Right ventricle myocardium inferior (tissue), 1 donor: Measurements from ENCODE around the gene ULK4. TPM values are rescaled to one million over a fixed set of nuclear protein-coding genes. Genes with fewer than 3 reads are reported as not detected.

Source experiments
- ATAC-seq: fragments of 200-7000 bp; cut with Tn5 transposase; one replicate; pipeline ENCODE4 v1.9.1; 2020; ENCODE audit warnings: mild to moderate bottlenecking, moderate library complexity
- DNase-seq: peaks from one replicate; pipeline ENCODE4 v3.0.0; 2021; ENCODE audit errors: missing footprints
- intact Hi-C: fragments of 100-400 bp; cut with DNase I; formaldehyde crosslinking; loops from one replicate; pipeline ENCODE4 v1.11.0; 2022
- total RNA-seq: library from RNA; stranded (reverse); fragmentation: NEBNext Ultra II Directional; extraction: Animal tissue kit (Norgen Biotek cat#: 25700); gene quantifications from one replicate; pipeline ENCODE4 v1.2.1, GENCODE V29; 2021
- donor health status: DM: no; HTN: yes; CAD: no; lungs with severe emphysema.

The ULK4 gene
- total RNA-seq, 1 donor from 2014 or later, result 4.6 TPM

GRCh38 chr3:41966206-41966605, 4.3 kb upstream of the ULK4 start:
- ATAC-seq (no peak), DNase-seq (no peak)
- intact Hi-C loops, result no loop called here

DNA sequence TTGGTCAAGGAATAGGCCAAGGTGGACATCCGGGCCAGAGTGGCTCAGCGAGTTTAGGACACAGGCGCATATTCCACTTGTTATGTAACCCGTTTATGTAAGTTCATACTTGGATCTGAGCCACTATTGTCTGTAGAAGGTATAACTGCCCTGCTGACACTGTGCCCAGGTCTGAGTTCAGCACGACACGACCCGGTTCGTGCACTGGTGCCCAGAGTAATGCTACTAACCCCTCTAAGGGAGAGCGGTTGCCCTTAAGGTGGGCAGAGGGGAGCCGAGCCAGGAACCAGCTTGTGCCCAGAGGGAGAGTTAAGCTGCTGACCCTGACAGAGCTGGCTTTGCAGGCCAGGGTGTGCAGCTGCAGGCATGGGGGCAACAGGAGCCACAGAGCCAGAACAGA, 1.9 kb upstream of the ULK4 start:
- intact Hi-C loops, result loop anchor here (5.0 kb wide), 1 partner anchor 133 kb away; no protein-coding TSS in a partner anchor
- DNase-seq, result no peak
- ATAC-seq, result no peak

DNA sequence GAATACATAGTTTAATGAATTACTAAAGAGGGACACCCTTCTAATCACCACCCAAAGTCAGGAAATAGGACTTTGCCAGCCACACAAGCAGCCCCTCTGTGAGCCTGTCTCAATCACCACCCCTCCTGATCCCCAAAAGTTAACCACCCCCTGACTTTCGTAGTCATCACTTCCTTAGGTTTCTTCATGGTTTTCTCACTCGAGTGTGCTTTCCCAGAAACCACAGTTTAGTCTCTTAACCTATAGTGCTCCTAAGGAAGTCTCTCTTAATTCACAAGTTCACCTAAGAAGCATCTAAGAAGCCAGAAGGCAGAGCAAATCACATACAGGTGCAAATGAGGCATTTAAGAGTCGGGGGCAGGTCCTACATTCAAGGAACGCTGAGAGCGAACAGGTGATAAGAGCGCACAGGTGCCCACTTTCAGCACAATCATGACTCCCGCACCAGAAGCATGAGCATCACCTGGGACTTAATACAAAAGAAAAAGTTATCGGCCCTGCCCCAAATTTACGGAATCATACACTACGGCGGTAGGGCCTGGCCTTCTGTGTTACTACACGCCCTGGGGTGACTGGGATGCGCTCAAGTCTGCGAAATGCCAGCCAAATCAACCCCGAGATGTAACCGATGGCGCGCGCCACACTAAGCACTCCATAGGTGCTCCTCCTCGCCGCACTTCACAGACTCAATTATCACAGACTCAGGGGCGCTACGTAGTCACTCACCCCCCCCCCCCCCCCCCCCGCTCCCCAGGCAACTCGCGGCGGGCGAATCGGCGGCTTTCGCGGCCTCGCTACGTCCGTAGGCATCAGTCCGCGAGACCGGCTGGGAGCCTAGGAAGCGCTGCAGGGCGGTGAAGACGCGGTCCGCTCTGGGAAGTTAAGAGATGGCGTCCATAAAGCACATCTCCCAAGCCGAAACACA, 815 bp downstream of the ULK4 start:
- ATAC-seq (peak; percentile 9), DNase-seq (peak; percentile 80)
- intact Hi-C loops, result loop anchor here (5.0 kb wide), 1 partner anchor 136 kb away; no protein-coding TSS in a partner anchor

DNA sequence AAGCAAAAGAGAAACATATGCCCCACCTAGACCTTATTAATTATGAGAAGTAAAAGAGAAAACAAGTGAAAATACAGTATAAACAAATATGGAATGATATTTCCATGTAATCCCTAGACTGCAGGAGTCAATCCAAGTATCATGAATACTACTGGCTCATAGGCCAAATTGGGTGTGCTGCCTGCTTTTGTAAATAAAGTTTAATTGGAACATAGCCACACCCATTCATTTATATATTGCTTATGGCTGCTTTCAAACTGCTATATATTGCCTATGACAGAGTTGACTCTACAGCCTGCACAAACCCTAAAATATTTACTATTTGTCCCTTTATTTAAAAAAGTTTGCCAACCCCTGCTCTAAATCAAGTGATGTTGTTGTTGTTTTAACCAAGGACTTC, 5.3 kb downstream of the ULK4 start:
- DNase-seq (no peak), ATAC-seq (no peak)
- intact Hi-C loops, result no loop called here

DNA sequence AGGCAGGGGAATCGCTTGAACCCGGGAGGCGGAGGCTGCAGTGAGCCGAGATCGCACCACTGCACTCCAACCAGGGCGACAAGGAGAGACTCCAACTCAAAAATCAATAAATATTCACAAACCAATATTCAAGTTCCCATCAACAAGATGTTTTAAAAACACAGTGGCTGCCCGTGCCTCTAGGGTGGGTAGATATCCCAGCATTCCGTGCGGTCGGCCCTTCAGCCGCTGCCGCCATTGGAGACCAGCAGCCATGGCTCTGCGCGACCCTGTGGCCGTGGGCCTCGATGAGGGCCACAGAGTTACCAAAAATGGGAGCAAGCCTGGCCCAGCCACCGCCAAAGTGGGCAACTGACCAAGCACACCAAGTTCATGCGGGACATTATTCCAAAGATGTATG, 6.7 kb downstream of the ULK4 start:
- intact Hi-C loops, result no loop called here
- no peak for DNase-seq
- no peak for ATAC-seq

GRCh38 chr3:41943311-41943843, 18.5 kb downstream of the ULK4 start:
- ATAC-seq, result no peak
- no peak for DNase-seq
- intact Hi-C loops, result no loop called here

DNA sequence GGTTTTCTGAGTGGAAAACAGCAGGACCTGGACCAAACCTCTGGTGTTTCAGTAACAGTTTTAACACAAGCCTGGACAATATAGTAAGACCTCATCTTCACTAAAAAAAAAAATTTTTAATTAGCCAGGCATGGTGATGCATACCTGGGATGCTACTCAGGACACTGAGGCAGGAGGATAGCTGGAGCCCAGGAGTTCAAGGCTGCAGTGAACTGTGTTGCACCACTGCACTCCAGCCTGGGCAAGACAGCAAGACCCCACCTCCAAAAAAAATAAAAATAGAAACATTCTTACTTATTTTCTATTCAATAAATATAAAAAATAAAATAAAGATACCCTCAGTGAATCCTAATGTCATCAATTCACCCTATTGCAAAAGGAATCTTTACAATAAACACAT, 21.5 kb downstream of the ULK4 start:
- intact Hi-C loops, result no loop called here
- DNase-seq, result no peak
- ATAC-seq, result no peak

DNA sequence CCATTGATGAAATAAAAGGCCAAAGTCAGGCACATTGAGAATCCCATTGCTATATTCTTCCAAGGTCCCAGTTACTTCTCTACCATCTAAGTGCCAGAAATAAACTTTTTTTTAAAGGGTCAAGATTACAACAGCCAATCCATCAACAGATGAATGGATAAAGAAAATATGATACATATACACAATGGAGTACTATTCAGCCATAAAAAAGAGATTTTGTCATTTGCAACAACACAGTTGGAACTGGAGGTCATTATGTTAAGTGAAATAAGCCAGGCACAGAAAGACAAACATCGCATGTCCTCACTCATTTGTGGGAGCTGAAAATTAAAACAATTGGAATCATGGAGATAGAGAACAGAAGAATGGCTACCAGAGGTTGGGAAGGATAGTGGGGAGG, 25.5 kb downstream of the ULK4 start:
- intact Hi-C loops, result no loop called here
- ATAC-seq, result no peak
- DNase-seq, result no peak

DNA sequence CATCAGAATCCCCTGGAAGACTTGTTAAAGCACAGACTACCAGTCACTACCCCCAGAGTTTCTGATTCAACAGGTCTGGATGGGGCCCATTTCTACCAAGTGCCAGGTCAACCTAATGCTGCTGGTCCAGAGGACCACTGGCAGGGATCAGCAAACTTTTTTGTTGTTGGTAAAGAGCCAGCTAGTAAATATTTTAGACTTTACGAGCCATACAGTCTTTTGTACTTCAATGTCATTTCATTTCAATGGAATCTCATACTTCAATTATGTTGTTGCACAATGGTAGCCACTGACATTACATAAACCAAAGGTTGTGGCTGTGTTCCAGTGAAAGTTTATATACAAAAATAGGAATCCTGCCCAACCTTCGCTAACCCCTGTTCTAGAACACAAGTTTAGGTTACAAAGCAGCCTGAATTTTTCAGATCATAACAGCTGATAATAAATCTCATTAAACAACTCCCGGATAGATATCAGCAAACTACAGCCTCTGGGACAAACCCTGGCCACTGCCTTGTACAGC, 28.7 kb downstream of the ULK4 start:
- DNase-seq (no peak), ATAC-seq (no peak)
- intact Hi-C loops, result no loop called here

- no peak for ATAC-seq
- intact Hi-C loops, result no loop called here
- DNase-seq, result no peak
Measured at GRCh38 chr3:41932464-41932863, 29.4 kb downstream of the ULK4 start.

GRCh38 chr3:41920406-41920965, 41.4 kb downstream of the ULK4 start:
- intact Hi-C loops, result no loop called here
- no peak for DNase-seq
- ATAC-seq, result no peak

DNA sequence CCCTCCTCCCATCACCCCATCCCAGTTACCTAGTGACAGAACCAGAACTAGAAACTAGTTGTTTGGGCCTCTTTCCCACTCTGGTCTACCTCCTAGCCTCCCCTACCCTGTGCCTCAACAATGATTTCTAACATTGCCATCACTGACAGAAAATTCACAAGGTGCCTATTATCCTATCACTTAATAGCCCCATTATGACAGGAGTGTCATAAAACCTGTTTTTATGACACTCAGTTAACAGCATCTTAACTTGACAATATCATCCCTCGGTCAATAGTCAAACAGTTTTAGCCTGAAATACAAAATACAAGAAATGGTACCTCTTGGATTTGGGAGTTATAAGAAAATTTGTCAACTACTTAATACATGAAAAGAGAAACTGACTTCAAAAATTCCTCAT, 46.5 kb downstream of the ULK4 start:
- ATAC-seq, result no peak
- intact Hi-C loops, result no loop called here
- no peak for DNase-seq

DNA sequence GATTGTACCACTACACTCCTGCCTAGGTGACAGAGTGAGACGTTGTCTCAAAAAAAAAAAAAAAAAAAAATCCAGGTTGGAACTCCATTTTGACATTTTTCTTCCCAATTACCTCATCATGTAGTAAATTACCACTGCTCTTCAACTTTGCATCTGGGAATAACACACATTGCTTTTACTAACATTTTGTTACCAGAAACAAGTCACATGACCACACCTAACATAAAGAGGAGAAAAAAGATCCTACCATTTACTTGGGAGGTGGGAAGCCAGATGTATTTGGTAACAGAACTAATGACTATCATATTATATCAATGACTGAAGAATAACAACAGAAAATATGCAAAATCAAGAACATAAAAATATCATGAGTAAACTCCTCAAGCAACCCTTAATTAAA, 49.6 kb downstream of the ULK4 start:
- DNase-seq, result no peak
- intact Hi-C loops, result no loop called here
- no peak for ATAC-seq

GRCh38 chr3:41907330-41908073, 54.4 kb downstream of the ULK4 start:
- no peak for ATAC-seq
- no peak for DNase-seq
- intact Hi-C loops, result loop anchor here (10.0 kb wide), 1 partner anchor 87 kb away; no protein-coding TSS in a partner anchor

DNA sequence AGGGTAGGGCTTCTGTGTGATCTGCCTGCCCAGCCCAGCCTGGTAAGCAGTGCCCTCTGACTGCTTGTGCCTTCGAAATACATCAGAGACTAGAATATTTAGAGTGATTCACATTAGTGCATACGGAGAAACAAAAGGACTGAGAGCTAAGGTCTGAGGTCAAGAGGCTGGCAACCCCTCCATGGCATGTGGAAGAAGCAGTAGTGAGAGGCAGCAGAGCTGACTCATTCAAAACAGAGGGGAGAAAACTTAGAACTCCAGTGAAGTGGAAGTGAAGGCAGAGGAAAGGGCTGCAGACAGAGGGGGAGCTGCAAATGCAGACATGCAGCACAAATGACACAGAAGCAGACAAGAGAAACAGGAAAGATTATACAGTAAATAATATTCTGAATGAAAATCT, 61.6 kb downstream of the ULK4 start:
- no peak for ATAC-seq
- DNase-seq, result no peak
- intact Hi-C loops, result loop anchor here (10.0 kb wide), 1 partner anchor 95 kb away; no protein-coding TSS in a partner anchor

- DNase-seq (no peak), ATAC-seq (no peak)
- intact Hi-C loops, result loop anchor here (10.0 kb wide), 1 partner anchor 326 kb away; no protein-coding TSS in a partner anchor
Measured at GRCh38 chr3:41898631-41899030, 63.3 kb downstream of the ULK4 start.

DNA sequence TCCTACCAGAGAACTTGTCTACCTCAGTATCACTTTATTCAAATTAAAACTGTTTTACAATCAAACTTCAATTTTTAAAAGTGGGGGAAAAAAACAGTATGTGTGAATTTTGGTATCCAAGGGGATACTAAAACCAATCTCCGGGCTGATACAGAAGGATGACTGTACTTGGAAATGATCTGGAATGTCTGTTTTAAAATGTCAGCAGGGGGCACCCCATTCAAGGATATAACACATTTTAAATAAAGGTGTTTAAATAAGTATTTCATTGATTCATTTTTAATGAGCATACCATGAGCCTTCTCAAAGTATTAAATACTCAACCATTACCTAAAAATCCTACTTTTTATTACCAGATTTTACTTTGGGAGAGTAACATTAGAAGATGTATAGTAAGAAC, 67.9 kb downstream of the ULK4 start:
- DNase-seq (no peak), ATAC-seq (no peak)

DNA sequence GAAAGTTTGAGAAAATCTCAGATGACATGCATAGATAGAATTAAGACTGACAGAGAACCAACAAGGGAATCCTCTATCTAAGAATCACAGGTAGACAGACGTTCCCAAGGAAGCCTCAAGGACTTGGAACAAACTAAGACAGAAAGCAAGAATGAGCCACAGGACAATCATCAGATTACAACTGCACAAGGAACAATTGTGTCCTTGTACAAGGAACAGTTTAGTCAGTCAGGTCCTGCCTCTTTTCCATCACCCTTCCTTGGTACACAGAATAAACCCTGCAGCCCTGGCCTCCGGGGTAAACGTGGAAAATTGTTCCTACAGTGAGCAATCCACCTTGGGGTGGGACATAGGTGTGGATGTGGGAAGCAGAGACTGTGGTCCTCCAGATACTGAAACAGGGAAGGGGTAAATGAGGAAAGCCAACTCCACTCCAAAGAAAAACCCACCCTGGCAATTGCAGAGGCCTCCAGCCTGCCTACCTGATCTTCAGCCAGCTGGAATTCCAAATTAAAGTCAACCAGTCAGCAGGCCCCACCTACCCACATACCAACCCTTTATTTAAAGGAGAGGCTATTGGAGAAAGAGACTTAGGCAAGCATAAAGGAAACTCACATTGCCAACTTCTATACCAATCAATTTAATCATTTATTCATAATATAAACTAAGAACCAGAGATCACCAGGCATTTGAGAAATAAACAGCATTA, 73.4 kb downstream of the ULK4 start:
- intact Hi-C loops, result no loop called here
- no peak for ATAC-seq
- no peak for DNase-seq

More for the DNA sequence above, 67.9 kb downstream of the ULK4 start:
- intact Hi-C loops, result loop anchor here (1.0 to 10.0 kb wide), 4 partner anchors 205 to 549 kb away; no protein-coding TSS in a partner anchor
